ENCODE results near the gene SPTLC3. TPM values are rescaled to one million over a fixed set of nuclear protein-coding genes. Genes with fewer than 3 reads are reported as not detected.

The SPTLC3 gene
- total and polyA plus RNA-seq, 2 of the 13 experiments (the other 11 are each of a cell fraction or from before 2014, with no cell fraction given), result 20.5 to 95.6 TPM

DNA sequence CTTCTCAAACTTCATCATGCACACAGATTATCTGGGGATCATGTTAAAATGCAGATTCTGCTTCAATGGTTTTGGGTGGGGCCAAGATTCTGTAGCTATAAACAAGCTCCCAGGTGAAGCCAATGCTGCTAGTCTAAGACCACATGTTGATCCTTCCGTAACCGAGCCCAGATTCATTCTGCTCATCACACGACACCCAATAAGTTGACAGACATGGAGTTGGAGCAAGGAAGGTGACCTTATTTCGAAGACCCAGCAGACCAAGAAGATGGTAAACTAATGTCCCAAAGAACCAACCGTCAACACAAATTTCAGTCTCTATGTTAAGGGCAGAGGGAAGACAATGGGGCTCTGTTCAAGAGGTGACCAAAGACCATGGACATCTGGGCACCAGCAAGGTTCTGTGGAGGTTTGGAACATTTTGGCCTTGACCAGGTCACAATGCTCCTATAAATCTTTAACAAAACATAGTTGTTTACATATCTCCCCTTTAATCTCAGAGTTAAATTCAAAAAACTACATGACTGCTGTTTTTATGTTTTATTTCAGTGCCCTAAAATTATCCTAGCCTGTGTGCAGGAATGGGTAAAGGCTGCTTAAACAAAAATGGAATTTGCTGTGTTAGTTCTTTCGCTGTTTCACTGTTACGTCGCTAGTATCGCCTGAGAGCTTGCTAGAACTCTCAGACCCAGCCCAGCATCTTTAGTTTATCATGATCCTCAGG, 50.1 kb downstream of the SPTLC3 start (continued):
- TF ChIP-seq, protein P1, sequence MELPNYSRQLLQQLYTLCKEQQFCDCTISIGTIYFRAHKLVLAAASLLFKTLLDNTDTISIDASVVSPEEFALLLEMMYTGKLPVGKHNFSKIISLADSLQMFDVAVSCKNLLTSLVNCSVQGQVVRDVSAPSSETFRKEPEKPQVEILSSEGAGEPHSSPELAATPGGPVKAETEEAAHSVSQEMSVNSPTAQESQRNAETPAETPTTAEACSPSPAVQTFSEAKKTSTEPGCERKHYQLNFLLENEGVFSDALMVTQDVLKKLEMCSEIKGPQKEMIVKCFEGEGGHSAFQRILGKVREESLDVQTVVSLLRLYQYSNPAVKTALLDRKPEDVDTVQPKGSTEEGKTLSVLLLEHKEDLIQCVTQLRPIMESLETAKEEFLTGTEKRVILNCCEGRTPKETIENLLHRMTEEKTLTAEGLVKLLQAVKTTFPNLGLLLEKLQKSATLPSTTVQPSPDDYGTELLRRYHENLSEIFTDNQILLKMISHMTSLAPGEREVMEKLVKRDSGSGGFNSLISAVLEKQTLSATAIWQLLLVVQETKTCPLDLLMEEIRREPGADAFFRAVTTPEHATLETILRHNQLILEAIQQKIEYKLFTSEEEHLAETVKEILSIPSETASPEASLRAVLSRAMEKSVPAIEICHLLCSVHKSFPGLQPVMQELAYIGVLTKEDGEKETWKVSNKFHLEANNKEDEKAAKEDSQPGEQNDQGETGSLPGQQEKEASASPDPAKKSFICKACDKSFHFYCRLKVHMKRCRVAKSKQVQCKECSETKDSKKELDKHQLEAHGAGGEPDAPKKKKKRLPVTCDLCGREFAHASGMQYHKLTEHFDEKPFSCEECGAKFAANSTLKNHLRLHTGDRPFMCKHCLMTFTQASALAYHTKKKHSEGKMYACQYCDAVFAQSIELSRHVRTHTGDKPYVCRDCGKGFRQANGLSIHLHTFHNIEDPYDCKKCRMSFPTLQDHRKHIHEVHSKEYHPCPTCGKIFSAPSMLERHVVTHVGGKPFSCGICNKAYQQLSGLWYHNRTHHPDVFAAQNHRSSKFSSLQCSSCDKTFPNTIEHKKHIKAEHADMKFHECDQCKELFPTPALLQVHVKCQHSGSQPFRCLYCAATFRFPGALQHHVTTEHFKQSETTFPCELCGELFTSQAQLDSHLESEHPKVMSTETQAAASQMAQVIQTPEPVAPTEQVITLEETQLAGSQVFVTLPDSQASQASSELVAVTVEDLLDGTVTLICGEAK (IDR thresholded peaks at IDR 0.05), result no peak
- TF ChIP-seq, protein P1 (CRISPR knock-in tag; IDR thresholded peaks at IDR 0.05), result peak; percentile 65; the same call in 1 of the 2 replicates
- TF ChIP-seq AHDC1 (CRISPR knock-in tag; IDR thresholded peaks at IDR 0.05; ENCODE audit: borderline replicate concordance) (peak; percentile 93; the same call in 1 of the 2 replicates), GPN1 (CRISPR knock-in tag; IDR thresholded peaks at IDR 0.05; ENCODE audit: borderline replicate concordance) (no peak), ZBTB26 (CRISPR knock-in tag; IDR thresholded peaks at IDR 0.05; ENCODE audit: borderline replicate concordance) (0 out of 2 replicates have a peak, but pooled peaks have one; percentile 67), MEF2D (CRISPR knock-in tag; IDR thresholded peaks at IDR 0.05) (peak; percentile 75; the same call in 1 of the 2 replicates), ZNF225 (CRISPR knock-in tag; IDR thresholded peaks at IDR 0.05) (no peak), ZFP41 (CRISPR knock-in tag; IDR thresholded peaks at IDR 0.05; ENCODE audit: borderline replicate concordance) (no peak)
- TF ChIP-seq, protein P2, sequence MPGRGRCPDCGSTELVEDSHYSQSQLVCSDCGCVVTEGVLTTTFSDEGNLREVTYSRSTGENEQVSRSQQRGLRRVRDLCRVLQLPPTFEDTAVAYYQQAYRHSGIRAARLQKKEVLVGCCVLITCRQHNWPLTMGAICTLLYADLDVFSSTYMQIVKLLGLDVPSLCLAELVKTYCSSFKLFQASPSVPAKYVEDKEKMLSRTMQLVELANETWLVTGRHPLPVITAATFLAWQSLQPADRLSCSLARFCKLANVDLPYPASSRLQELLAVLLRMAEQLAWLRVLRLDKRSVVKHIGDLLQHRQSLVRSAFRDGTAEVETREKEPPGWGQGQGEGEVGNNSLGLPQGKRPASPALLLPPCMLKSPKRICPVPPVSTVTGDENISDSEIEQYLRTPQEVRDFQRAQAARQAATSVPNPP (CRISPR knock-in tag; IDR thresholded peaks at IDR 0.05), result no peak
